ENCODE data around the gene LEF1.

The LEF1 gene

GRCh38 chr4:108048997-108049396 lies 119.7 kb downstream of the LEF1 start:
- WGBS, 2 donors (ENCODE audit: extremely low coverage in 2 of 2, insufficient read length in 2 of 2, insufficient replicate concordance in 1 of 2), result no CpG with 5 or more reads among the region's 7 CpGs
- Histone ChIP-seq H4K91ac (ENCODE audit: low read depth, low read length, poor library complexity) (no peak overlapping the region), H4K8ac (ENCODE audit: low read depth, low read length) (no peak overlapping the region), H2BK120ac (ENCODE audit: low read depth, low read length) (no peak overlapping the region), H3K18ac (ENCODE audit: low read length) (no peak overlapping the region), H3K23ac (ENCODE audit: low read depth, low read length, poor library complexity) (no peak overlapping the region), H2BK12ac (ENCODE audit: low read length) (no peak overlapping the region), H3K14ac (ENCODE audit: low read length) (no peak overlapping the region), H3K9me3 (replicated peaks in 1 of 2; ENCODE audit: control insufficient read depth in 2 of 2, insufficient read depth in 1 of 2, low read depth in 1 of 2, low read length in 2 of 2) (no peaks in the 10 kb centered on the region), H3K27me3 (ENCODE audit: control insufficient read depth in 3 of 3, insufficient read depth in 3 of 3, low read depth in 1 of 3, low read length in 3 of 3) (no peaks in the 10 kb centered on the region), H3K4me2 (ENCODE audit: insufficient read depth, low read length, poor library complexity, severe bottlenecking) (no peak overlapping the region), H3K79me1 (ENCODE audit: low read depth, low read length) (no peaks in the 10 kb centered on the region), H3K27ac (replicated peaks; ENCODE audit: low read length) (no peak overlapping the region), H3K4ac (ENCODE audit: low read length) (no peak overlapping the region), H2AK5ac (ENCODE audit: low read depth, low read length) (no peak overlapping the region), H3K4me3 (ENCODE audit: low read length in 2 of 2) (no peak overlapping the region), H3K4me1 (ENCODE audit: control insufficient read depth in 2 of 2, insufficient read depth in 1 of 2, low read depth in 1 of 2, low read length in 2 of 2) (peaks cover 0 to 6% of the 10 kb centered on the region in 2 donors), H2BK5ac (ENCODE audit: low read length) (no peak overlapping the region), H3K36me3 (replicated peaks in 1 of 2; ENCODE audit: control insufficient read depth in 2 of 2, insufficient read depth in 2 of 2, low read length in 2 of 2) (peaks cover 0 to 16% of the 10 kb centered on the region in 2 donors), H2BK15ac (ENCODE audit: low read length) (no peak overlapping the region), H2AFZ (ENCODE audit: low read length) (no peak overlapping the region), H3K9ac (ENCODE audit: low read depth, low read length, poor library complexity) (no peak overlapping the region)
- no peak for DNase-seq (ENCODE audit: low spot score)

GRCh38 chr4:108048157-108048556 lies 120.6 kb downstream of the LEF1 start:
- no peak overlapping the region for H3K14ac ChIP-seq (ENCODE audit: low read length)
- H3K27me3 ChIP-seq (ENCODE audit: control insufficient read depth in 3 of 3, insufficient read depth in 3 of 3, low read depth in 1 of 3, low read length in 3 of 3), result no peaks in the 10 kb centered on the region
- no peaks in the 10 kb centered on the region for H3K79me1 ChIP-seq (ENCODE audit: low read depth, low read length)
- no peak overlapping the region for H4K8ac ChIP-seq (ENCODE audit: low read depth, low read length)
- H3K23ac ChIP-seq (ENCODE audit: low read depth, low read length, poor library complexity), result no peak overlapping the region
- no CpG with 5 or more reads among the region's 6 CpGs for WGBS, 2 donors (ENCODE audit: extremely low coverage in 2 of 2, insufficient read length in 2 of 2, insufficient replicate concordance in 1 of 2)
- no peak overlapping the region for H2BK5ac ChIP-seq (ENCODE audit: low read length)
- no peak overlapping the region for H3K4ac ChIP-seq (ENCODE audit: low read length)
- H3K27ac ChIP-seq (replicated peaks; ENCODE audit: low read length), result no peak overlapping the region
- H3K4me3 ChIP-seq (ENCODE audit: low read length in 2 of 2), result no peak overlapping the region
- no peak overlapping the region for H3K18ac ChIP-seq (ENCODE audit: low read length)
- no peak for DNase-seq (ENCODE audit: low spot score)
- H3K9me3 ChIP-seq (replicated peaks in 1 of 2; ENCODE audit: control insufficient read depth in 2 of 2, insufficient read depth in 1 of 2, low read depth in 1 of 2, low read length in 2 of 2), result no peaks in the 10 kb centered on the region
- no peak overlapping the region for H2BK15ac ChIP-seq (ENCODE audit: low read length)
- no peak overlapping the region for H3K9ac ChIP-seq (ENCODE audit: low read depth, low read length, poor library complexity)
- no peak overlapping the region for H2AK5ac ChIP-seq (ENCODE audit: low read depth, low read length)
- no peak overlapping the region for H3K4me2 ChIP-seq (ENCODE audit: insufficient read depth, low read length, poor library complexity, severe bottlenecking)
- H4K91ac ChIP-seq (ENCODE audit: low read depth, low read length, poor library complexity), result no peak overlapping the region
- H2BK12ac ChIP-seq (ENCODE audit: low read length), result no peak overlapping the region
- no peak overlapping the region for H2AFZ ChIP-seq (ENCODE audit: low read length)
- peaks cover 0 to 14% of the 10 kb centered on the region in 2 donors for H3K36me3 ChIP-seq (replicated peaks in 1 of 2; ENCODE audit: control insufficient read depth in 2 of 2, insufficient read depth in 2 of 2, low read length in 2 of 2)
- no peak overlapping the region for H2BK120ac ChIP-seq (ENCODE audit: low read depth, low read length)
- peaks cover 7% of the 10 kb centered on the region in 2 donors for H3K4me1 ChIP-seq (ENCODE audit: control insufficient read depth in 2 of 2, insufficient read depth in 1 of 2, low read depth in 1 of 2, low read length in 2 of 2)

- Histone ChIP-seq H2AK5ac (ENCODE audit: low read depth, low read length) (no peak overlapping the region), H2BK120ac (ENCODE audit: low read depth, low read length) (no peak overlapping the region), H3K4me1 (ENCODE audit: control insufficient read depth in 2 of 2, insufficient read depth in 1 of 2, low read depth in 1 of 2, low read length in 2 of 2) (peaks cover 10 to 11% of the 10 kb centered on the region in 2 donors), H2BK15ac (ENCODE audit: low read length) (no peak overlapping the region), H4K91ac (ENCODE audit: low read depth, low read length, poor library complexity) (no peak overlapping the region), H3K27ac (replicated peaks; ENCODE audit: low read length) (no peak overlapping the region), H3K9ac (ENCODE audit: low read depth, low read length, poor library complexity) (no peak overlapping the region), H3K14ac (ENCODE audit: low read length) (no peak overlapping the region), H3K18ac (ENCODE audit: low read length) (no peak overlapping the region), H3K79me1 (ENCODE audit: low read depth, low read length) (no peaks in the 10 kb centered on the region), H3K4ac (ENCODE audit: low read length) (no peak overlapping the region), H2AFZ (ENCODE audit: low read length) (no peak overlapping the region), H2BK12ac (ENCODE audit: low read length) (no peak overlapping the region), H3K4me3 (ENCODE audit: low read length in 2 of 2) (no peak overlapping the region), H3K23ac (ENCODE audit: low read depth, low read length, poor library complexity) (no peak overlapping the region), H2BK5ac (ENCODE audit: low read length) (no peak overlapping the region), H3K27me3 (ENCODE audit: control insufficient read depth in 3 of 3, insufficient read depth in 3 of 3, low read depth in 1 of 3, low read length in 3 of 3) (no peaks in the 10 kb centered on the region), H3K36me3 (replicated peaks in 1 of 2; ENCODE audit: control insufficient read depth in 2 of 2, insufficient read depth in 2 of 2, low read length in 2 of 2) (peaks cover 0 to 14% of the 10 kb centered on the region in 2 donors), H3K9me3 (replicated peaks in 1 of 2; ENCODE audit: control insufficient read depth in 2 of 2, insufficient read depth in 1 of 2, low read depth in 1 of 2, low read length in 2 of 2) (no peaks in the 10 kb centered on the region), H4K8ac (ENCODE audit: low read depth, low read length) (no peak overlapping the region), H3K4me2 (ENCODE audit: insufficient read depth, low read length, poor library complexity, severe bottlenecking) (no peak overlapping the region)
- no CpG with 5 or more reads among the region's 2 CpGs for WGBS, 2 donors (ENCODE audit: extremely low coverage in 2 of 2, insufficient read length in 2 of 2, insufficient replicate concordance in 1 of 2)
- no peak for DNase-seq (ENCODE audit: low spot score)
Measured at GRCh38 chr4:108047199-108047598, 121.5 kb downstream of the LEF1 start.

GRCh38 chr4:108045687-108046024 lies 123.1 kb downstream of the LEF1 start:
- Histone ChIP-seq H3K36me3 (replicated peaks in 1 of 2; ENCODE audit: control insufficient read depth in 2 of 2, insufficient read depth in 2 of 2, low read length in 2 of 2) (peaks cover 0 to 14% of the 10 kb centered on the region in 2 donors), H3K9me3 (replicated peaks in 1 of 2; ENCODE audit: control insufficient read depth in 2 of 2, insufficient read depth in 1 of 2, low read depth in 1 of 2, low read length in 2 of 2) (no peaks in the 10 kb centered on the region), H2AK5ac (ENCODE audit: low read depth, low read length) (no peak overlapping the region), H4K8ac (ENCODE audit: low read depth, low read length) (no peak overlapping the region), H4K91ac (ENCODE audit: low read depth, low read length, poor library complexity) (no peak overlapping the region), H2BK120ac (ENCODE audit: low read depth, low read length) (no peak overlapping the region), H3K4me3 (ENCODE audit: low read length in 2 of 2) (no peak overlapping the region), H3K18ac (ENCODE audit: low read length) (no peak overlapping the region), H3K4me1 (ENCODE audit: control insufficient read depth in 2 of 2, insufficient read depth in 1 of 2, low read depth in 1 of 2, low read length in 2 of 2) (peaks cover 10 to 11% of the 10 kb centered on the region in 2 donors), H3K79me1 (ENCODE audit: low read depth, low read length) (no peaks in the 10 kb centered on the region), H3K27me3 (ENCODE audit: control insufficient read depth in 3 of 3, insufficient read depth in 3 of 3, low read depth in 1 of 3, low read length in 3 of 3) (no peaks in the 10 kb centered on the region), H3K23ac (ENCODE audit: low read depth, low read length, poor library complexity) (no peak overlapping the region), H2BK5ac (ENCODE audit: low read length) (no peak overlapping the region), H3K4me2 (ENCODE audit: insufficient read depth, low read length, poor library complexity, severe bottlenecking) (no peak overlapping the region), H2AFZ (ENCODE audit: low read length) (no peak overlapping the region), H3K27ac (replicated peaks; ENCODE audit: low read length) (no peak overlapping the region), H3K14ac (ENCODE audit: low read length) (no peak overlapping the region), H3K4ac (ENCODE audit: low read length) (no peak overlapping the region), H2BK15ac (ENCODE audit: low read length) (no peak overlapping the region), H2BK12ac (ENCODE audit: low read length) (no peak overlapping the region), H3K9ac (ENCODE audit: low read depth, low read length, poor library complexity) (no peak overlapping the region)
- DNase-seq (ENCODE audit: low spot score), result no peak
- no CpG with 5 or more reads among the region's 3 CpGs for whole genome bisulfite sequencing, 2 donors (ENCODE audit: extremely low coverage in 2 of 2, insufficient read length in 2 of 2, insufficient replicate concordance in 1 of 2)
